PC-3 (cell line): ENCODE results near the gene UGT1A10.

Source experiments
- CTCF ChIP-seq: fragments of 300-600 bp; sonication (generic); conservative IDR thresholded peaks from 2 replicates; pipeline ENCODE4 v1.5.1; 2017; ENCODE audit warnings: antibody characterized with exemption, low read depth, mild to moderate bottlenecking, low read length
- EZH2 ChIP-seq: fragments of 300-600 bp; sonication (generic); IDR thresholded peaks from one replicate; pipeline ENCODE4 v1.6.1; 2017; ENCODE audit warnings: antibody characterized with exemption, mild to moderate bottlenecking, low read length; ENCODE audit not compliant: unreplicated experiment

- TF ChIP-seq EZH2 (no peak), CTCF (no peak)
Observed at GRCh38 chr2:233792720-233793119, 156.5 kb downstream of the UGT1A10 start.
